ENCODE data around the gene OSBPL7.

Gene OSBPL7

GRCh38 chr17:47820033-47820789 is 1.4 kb downstream of the OSBPL7 start:
- no peak for DNase-seq

GRCh38 chr17:47819475-47819874 is 2.1 kb downstream of the OSBPL7 start:
- no peak for DNase-seq

DNA sequence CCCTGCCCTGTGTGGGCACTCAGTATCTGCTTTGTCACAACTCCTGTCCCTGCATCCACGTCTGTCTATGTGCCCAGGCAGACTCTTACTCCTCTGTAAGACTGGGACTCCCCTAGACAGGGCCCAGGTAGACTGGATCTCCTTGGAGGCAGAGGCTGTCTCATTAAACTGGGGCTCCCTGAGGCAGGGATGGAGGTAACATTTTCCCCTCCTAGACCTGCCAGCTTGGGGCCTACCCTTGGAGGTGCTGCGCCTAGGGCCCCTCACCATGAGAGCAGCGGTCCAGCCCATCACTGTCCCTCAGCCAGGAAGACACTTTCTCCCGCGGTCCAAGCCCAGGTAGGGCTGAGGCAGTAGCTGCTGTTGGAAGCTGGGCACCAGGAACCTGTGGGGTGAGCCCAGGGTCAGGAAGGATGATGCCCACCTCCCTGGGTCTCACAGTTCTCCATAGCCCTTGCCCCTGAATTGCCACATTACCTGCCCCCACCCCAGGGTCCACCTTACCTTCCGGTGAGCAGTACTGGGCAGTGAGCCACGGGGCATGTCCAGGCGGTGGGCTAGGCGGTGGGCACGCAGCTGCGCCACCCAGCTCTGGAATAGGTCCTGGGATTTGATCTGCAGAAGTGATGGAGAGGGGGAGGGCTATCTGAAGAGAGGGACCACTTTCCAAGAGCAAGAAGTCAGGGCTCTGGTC is 3.4 kb downstream of the OSBPL7 start:
- DNase-seq = no peak

GRCh38 chr17:47816947-47817346 is 4.6 kb downstream of the OSBPL7 start:
- no peak for DNase-seq

GRCh38 chr17:47816111-47816735 is 5.4 kb downstream of the OSBPL7 start:
- no peak for DNase-seq

- no peak for DNase-seq
Observed at GRCh38 chr17:47815106-47815918, 6.3 kb downstream of the OSBPL7 start.

DNA sequence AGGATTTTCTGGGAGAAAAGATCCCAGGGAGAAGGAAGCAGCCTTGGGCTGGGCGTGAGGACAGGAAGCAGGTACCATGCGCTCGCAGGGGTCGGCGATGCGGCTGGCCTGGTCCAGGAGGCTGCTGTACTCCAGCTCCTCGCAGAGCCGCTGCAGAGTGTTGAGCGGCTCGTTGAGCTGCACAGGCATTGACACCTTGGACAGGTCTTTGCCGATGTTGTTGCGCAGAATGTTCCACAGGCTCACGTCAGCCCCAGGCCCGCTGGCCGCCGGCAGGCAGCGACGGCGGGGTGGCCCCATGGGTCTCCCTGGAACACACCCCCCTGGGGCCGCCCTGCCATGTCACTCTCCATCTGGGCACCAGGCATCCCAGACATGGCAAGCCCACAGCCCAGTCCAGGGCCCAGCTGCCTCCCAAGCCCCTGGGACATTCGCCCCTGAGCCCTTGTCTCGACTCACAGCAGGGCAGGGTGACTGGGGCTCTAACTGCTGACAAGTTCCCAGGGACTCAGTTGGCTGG is 8.0 kb downstream of the OSBPL7 start:
- no peak for DNase-seq

GRCh38 chr17:47813077-47813476 is 8.5 kb downstream of the OSBPL7 start:
- no peak for DNase-seq

DNA sequence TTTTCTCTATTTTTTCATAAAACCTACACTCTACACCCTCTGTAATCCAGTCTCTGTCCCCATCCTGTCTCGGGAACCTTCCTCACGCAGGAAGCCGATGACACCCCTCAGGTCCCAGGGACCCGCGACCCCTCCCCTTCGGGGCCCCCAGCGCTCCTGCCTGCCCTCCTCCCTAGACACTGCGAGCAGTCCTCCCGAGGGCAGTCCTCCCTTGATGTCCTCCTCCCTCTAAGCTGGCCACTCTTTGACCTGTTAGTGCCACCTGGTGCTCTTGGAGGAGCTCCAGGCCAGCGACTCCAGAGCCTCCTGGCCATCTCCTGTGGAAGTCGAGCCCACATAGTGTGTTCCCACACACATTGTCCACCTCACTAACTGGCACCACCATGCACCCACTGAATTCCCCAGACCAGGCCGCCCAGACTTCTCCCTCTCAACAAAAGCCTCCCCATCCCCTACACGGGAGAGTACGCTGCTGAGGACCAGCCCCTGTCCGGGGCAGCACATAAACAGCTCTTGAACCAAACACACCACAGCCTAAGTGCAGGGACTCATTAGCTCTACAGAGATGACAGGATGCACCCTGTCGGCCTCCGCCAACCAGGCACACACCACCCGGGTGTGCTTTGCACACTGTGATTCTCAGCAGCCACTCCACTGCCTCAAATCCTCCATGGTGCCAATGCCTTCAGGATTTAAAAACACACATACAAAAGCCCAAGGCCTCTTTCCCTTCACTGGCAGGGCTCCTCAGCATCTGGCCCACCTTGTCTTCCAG is 9.3 kb downstream of the OSBPL7 start:
- no peak for DNase-seq

GRCh38 chr17:47811709-47812108 is 9.9 kb downstream of the OSBPL7 start:
- no peak for DNase-seq

DNA sequence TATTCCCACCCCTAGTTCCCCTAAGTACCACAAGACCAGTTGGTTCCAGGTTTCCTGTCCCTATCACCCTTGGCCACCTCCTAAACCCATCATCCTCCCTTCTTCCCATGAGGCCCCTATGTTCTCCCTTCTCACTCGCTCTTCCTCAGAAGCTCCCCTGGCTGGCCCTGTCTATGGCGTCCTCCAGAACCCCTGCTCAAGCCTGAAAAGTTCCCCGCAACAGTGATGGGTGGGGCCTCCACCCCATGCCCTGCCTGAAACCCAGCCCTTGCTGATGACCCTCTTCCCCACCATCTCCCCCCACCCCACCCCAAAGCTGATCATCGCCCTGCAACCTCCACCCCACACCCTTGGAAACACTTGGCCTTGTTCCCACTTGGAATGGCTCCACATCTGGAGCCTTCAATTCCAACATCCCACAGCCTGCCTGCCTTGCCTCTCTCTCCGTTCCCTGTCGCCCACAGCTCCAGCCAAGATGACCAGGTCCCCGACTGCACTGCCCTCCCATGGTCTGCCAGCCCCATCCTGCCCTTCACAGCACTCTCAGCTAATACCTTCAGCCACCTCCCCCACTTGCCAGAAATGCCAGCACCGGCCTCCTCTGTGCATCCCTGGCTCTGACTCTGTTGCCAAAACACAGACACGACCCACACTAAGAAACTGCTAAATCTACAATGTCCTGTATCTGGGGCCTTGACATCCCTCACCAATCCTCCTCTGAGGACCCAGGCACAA is 10.5 kb downstream of the OSBPL7 start:
- no peak for DNase-seq

GRCh38 chr17:47810200-47810821 is 11.3 kb downstream of the OSBPL7 start:
- DNase-seq = peak in 1 of 2 donors; percentile 17

- no peak for DNase-seq
Observed at GRCh38 chr17:47808830-47809480, 12.6 kb downstream of the OSBPL7 start.

DNA sequence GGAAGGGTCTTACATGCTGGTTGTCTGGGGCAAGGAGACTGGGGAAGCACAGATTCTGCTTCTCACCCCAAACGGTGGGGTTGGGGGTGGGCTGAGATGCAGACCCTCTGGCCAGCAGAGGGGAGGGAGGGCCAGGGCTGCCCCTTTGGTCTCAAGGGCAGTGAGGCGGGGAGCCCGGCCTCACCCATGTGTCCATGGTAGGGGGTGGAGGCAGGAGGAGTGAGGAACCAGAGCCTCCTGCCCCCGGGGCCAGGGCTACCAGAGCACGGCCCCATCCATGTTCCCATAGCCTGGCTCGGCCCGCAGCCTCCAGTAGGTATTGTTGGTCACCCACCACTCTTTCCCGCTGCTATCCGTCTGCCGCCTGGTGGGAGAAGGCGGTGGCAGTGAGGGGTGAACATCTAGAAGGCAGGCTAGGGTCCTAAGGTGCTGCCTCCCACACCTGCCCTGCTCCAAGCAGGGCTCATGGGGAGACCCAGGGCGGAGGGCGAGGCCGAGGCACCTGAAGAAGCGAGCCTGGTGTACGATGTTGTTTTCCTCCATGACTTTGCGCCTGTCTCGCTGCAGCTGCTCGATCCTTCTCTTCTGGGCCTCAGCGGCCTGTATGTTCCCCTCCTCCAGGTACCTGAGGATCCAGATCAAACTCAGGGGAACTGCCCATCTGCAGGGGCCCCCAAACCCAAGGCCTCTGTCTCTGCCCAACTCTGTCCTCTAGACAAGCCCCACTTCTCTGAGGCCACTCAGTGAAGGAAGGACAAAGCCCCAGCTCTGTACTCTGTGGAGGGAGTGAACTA is 13.4 kb downstream of the OSBPL7 start:
- no peak for DNase-seq

- DNase-seq = no peak
Observed at GRCh38 chr17:47807421-47807820, 14.2 kb downstream of the OSBPL7 start.

- no peak for DNase-seq
Observed at GRCh38 chr17:47806913-47807255, 14.7 kb downstream of the OSBPL7 start.

- no peak for DNase-seq
Observed at GRCh38 chr17:47806026-47806912, 15.3 kb downstream of the OSBPL7 start.

DNA sequence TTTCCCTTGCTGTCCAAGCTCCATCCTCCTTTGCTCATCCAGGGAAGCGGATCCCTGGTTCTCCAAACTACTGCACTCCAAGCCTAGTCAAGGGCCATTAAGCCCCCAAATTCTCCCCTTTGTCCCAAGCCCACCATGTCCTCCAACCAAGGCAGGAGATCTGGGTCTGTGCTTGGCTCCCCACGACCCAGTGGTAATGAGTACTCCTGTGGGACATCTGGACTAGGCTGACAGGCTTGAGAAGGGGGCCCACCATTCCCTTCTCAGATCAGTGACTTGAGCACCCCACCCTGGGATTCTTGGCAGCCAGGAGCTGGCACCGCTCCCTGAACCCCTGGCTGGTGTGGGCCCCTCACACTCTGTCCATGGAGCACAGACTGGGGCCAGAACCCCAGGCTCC is 17.1 kb downstream of the OSBPL7 start:
- no peak for DNase-seq

GRCh38 chr17:47803751-47804150 is 17.8 kb downstream of the OSBPL7 start:
- no peak for DNase-seq

Data from stimulated activated CD4-positive, alpha-beta T cell treated with anti-CD3 and anti-CD28 coated beads, Interleukin-2, amount 100 ng/mL, for 24 hours (primary cell).